K562 (cell line): ENCODE measurements around the gene ACRV1. TPM values are rescaled to one million over a fixed set of nuclear protein-coding genes. Genes with fewer than 3 reads are reported as not detected.

Experiments used
- ATAC-seq: fragments of 200-7000 bp; cut with Tn5 transposase; 3 replicates; pipeline ENCODE4 v1.9.1; 2020; ENCODE audit warnings: moderate library complexity
- BruUV-seq: library from RNA; stranded (reverse); fragments of 400-500 nt; replicated peaks from 2 replicates; lab custom pipeline; 2021; lab: Mats Ljungman, UMichigan
- CTCF ChIA-PET: fragments of 300-600 bp; formaldehyde crosslinking; extraction: SDS; loops from one replicate; lab custom pipeline; 2021; ENCODE audit warnings: low intra/inter-chr PET ratio; lab: Yijun Ruan, JAX
- POLR2A ChIA-PET: fragments of 300-600, 350-650 bp; sonication (Branson Sonifier 250); formaldehyde crosslinking; extraction: SDS; loops from one replicate; lab custom pipeline; 2021; ENCODE audit warnings: antibody characterized with exemption, inconsistent platforms; lab: Yijun Ruan, JAX
- DNase-seq, 4 experiments: peaks; one replicate each; pipeline versions ENCODE4 v3.0.0 to v3.0.0-alpha.2; 2011 to 2018; ENCODE audit warnings: low spot score in 3 of 4, mixed read lengths in 3 of 4; ENCODE audit errors: extremely low read depth in 1 of 4
- FAIRE-seq: peaks from 2 replicates; lab custom pipeline; 2011; peaks lifted over from hg19 to GRCh38; lab: Jason Lieb, UNC
- H2AFZ ChIP-seq: 2 replicates; pipeline ENCODE4 v1.6.0; 2011; ENCODE audit warnings: low read depth, low read length, control low read depth, inconsistent platforms
- H3K27ac ChIP-seq: fragments of 200-600 bp; 3 replicates; pipeline ENCODE4 v1.8.0; 2011; ENCODE audit warnings: low read depth, mild to moderate bottlenecking, control low read depth, inconsistent platforms, low read length, moderate library complexity, mixed read lengths; ENCODE audit errors: extremely low read depth
- H3K27me3 ChIP-seq, 2 experiments: fragments of 300-600 bp in 1 of 2; 2 replicates in 1 of 2; 3 replicates in 1 of 2; pipeline versions ENCODE4 v1.6.0 to v1.8.0; 2011; ENCODE audit warnings: inconsistent platforms in 2 of 2, low read length in 2 of 2, mild to moderate bottlenecking in 1 of 2, mixed read lengths in 1 of 2, moderate library complexity in 1 of 2; ENCODE audit not compliant: control insufficient read depth in 2 of 2, insufficient read depth in 2 of 2
- H3K36me3 ChIP-seq: fragments of 300-600 bp; 3 replicates; pipeline ENCODE4 v1.8.0; 2011; ENCODE audit warnings: mild to moderate bottlenecking, low read length, inconsistent platforms; ENCODE audit not compliant: control insufficient read depth, insufficient read depth
- H3K4me1 ChIP-seq, 2 experiments: fragments of 200-600 bp in 1 of 2; replicated peaks in 1 of 2; 2 replicates in 1 of 2; 3 replicates in 1 of 2; pipeline versions ENCODE4 v1.5.1 to v1.8.0; 2011; ENCODE audit warnings: inconsistent platforms in 2 of 2, low read length in 2 of 2, mild to moderate bottlenecking in 1 of 2, mixed read lengths in 1 of 2, moderate library complexity in 1 of 2; ENCODE audit not compliant: control insufficient read depth in 2 of 2, insufficient read depth in 2 of 2
- H3K4me2 ChIP-seq: 2 replicates; pipeline ENCODE4 v1.6.1; 2011; ENCODE audit warnings: low read length, control low read depth, inconsistent platforms, mixed read lengths; ENCODE audit not compliant: insufficient read depth
- H3K4me3 ChIP-seq: fragments of 200-600 bp; sonication (generic), shearing (Covaris generic); 2 replicates; pipeline ENCODE4 v1.5.1; 2016; ENCODE audit warnings: control low read depth, inconsistent platforms
- H3K79me2 ChIP-seq: fragments of 200-600 bp; 3 replicates; pipeline ENCODE4 v1.8.0; 2011; ENCODE audit warnings: low read length, inconsistent platforms; ENCODE audit not compliant: control insufficient read depth, insufficient read depth
- H3K9ac ChIP-seq, 2 experiments: 2 replicates each; pipeline versions ENCODE4 v1.6.0 to v1.6.1; 2011; ENCODE audit warnings: low read depth in 2 of 2, low read length in 2 of 2, control low read depth in 1 of 2, inconsistent platforms in 1 of 2, mild to moderate bottlenecking in 1 of 2, mixed read lengths in 1 of 2; ENCODE audit not compliant: insufficient read depth in 1 of 2
- H3K9me1 ChIP-seq: one replicate; pipeline ENCODE4 v1.6.0; 2011; ENCODE audit warnings: inconsistent platforms, mild to moderate bottlenecking, low read length, moderate library complexity; ENCODE audit not compliant: control insufficient read depth, insufficient read depth
- H3K9me3 ChIP-seq: replicated peaks from 2 replicates; pipeline ENCODE4 v1.5.1; 2011; ENCODE audit warnings: low read depth, low read length, inconsistent platforms; ENCODE audit not compliant: control insufficient read depth, insufficient read depth
- H4K20me1 ChIP-seq: replicated peaks from 2 replicates; pipeline ENCODE4 v1.6.1; 2011; ENCODE audit warnings: low read length, inconsistent platforms, mixed read lengths; ENCODE audit not compliant: control insufficient read depth, insufficient read depth
- BRCA1 ChIP-seq, 2 experiments: fragments of 450-650 bp in 1 of 2; sonication (generic) in 1 of 2; formaldehyde crosslinking in 1 of 2; IDR thresholded peaks; 2 replicates each; pipeline versions ENCODE4 v1.5.0 to v1.6.1; 2017 to 2020; ENCODE audit warnings: mild to moderate bottlenecking in 1 of 2, missing genetic modification reagents in 1 of 2
- BRF1 ChIP-seq: IDR thresholded peaks from 3 replicates; pipeline ENCODE4 v1.6.1; 2011; ENCODE audit warnings: borderline replicate concordance, mild to moderate bottlenecking; ENCODE audit not compliant: insufficient read length; ENCODE audit errors: extremely low read depth
- MAX ChIP-seq: sonication (generic); formaldehyde crosslinking; IDR thresholded peaks from 2 replicates; pipeline ENCODE4 v1.9.0; 2022; ENCODE audit warnings: mild to moderate bottlenecking, missing genetic modification reagents
- RBM14 ChIP-seq: fragments of 200-400 bp; formaldehyde crosslinking; IDR thresholded peaks from 2 replicates; pipeline ENCODE4 v1.6.1; 2018; ENCODE audit warnings: low read depth, mild to moderate bottlenecking, low read length, moderate library complexity, borderline replicate concordance; ENCODE audit not compliant: insufficient read depth
- RFX7 ChIP-seq: fragments of 250-450 bp; sonication (Bioruptor Pico); IDR thresholded peaks from 2 replicates; pipeline ENCODE4 v1.5.1; 2021; ENCODE audit warnings: mild to moderate bottlenecking
- U2AF1 ChIP-seq: fragments of 200-400 bp; formaldehyde crosslinking; optimal IDR thresholded peaks from 2 replicates; pipeline ENCODE3; 2017; ENCODE audit warnings: mild to moderate bottlenecking, low read depth, low read length, moderate library complexity
- WHSC1 ChIP-seq: IDR thresholded peaks from one replicate; pipeline ENCODE4 v1.6.1; 2012; ENCODE audit warnings: low read length, control low read depth, inconsistent platforms
- ZHX1 ChIP-seq: fragments of 150-350 bp; conservative IDR thresholded peaks from 2 replicates; pipeline ENCODE4 v1.6.1; 2014; ENCODE audit warnings: low read length
- ZNF644 ChIP-seq: fragments of 200-800 bp; sonication (Bioruptor generic); IDR thresholded peaks from 2 replicates; pipeline ENCODE4 v1.6.1; 2016; ENCODE audit warnings: low read depth, missing genetic modification characterization, missing compliant biosample characterization
- WGBS: fragments of 100-300 bp; shearing (Covaris generic); methylation state at CpG from one replicate; pipeline ENCODE4 v1.1.6; 2016; ENCODE audit warnings: low coverage, mixed read lengths; ENCODE audit not compliant: insufficient coverage; ENCODE audit errors: missing lambda C conversion rate; 5-methylcytosine and 5-hydroxymethylcytosine counted together
- in situ Hi-C: fragments of 300-500 bp; cut with MboI; formaldehyde crosslinking; loops from 4 replicates; pipeline ENCODE4 v1.15.0; 2018; ENCODE audit warnings: inconsistent platforms, mixed read lengths
- intact Hi-C: fragments of 100-400 bp; cut with micrococcal nuclease; formaldehyde crosslinking; loops from 2 replicates; pipeline ENCODE4 v1.14.2; 2022
- polyA plus RNA-seq, 8 experiments: library from polyadenylated mRNA; depleted of rRNA in 4 of 8; stranded (reverse) in 5 of 8; unstranded in 3 of 8; fragments of >200 nt; fragmentation: Nextera tagmentation in 2 of 8; fragmentation: Illumina TruSeq in 1 of 8; extraction: Ambion mirVana in 2 of 8; extraction: Trizol in 1 of 8; gene quantifications; 2 replicates each; pipeline versions ENCODE4 v1.2.1 to v1.2.3, GENCODE V29; 2011 to 2014; ENCODE audit warnings: inconsistent platforms in 1 of 8, missing spikeins in 1 of 8
- total RNA-seq, 7 experiments: library from RNA; depleted of rRNA in 6 of 7; stranded (reverse); fragments of >200 nt in 6 of 7; fragmentation: Illumina TruSeq in 2 of 7; extraction: Trizol in 2 of 7; gene quantifications; 2 replicates each; pipeline versions ENCODE4 v1.2.1 to v1.2.3, GENCODE V29; 2011 to 2021; ENCODE audit warnings: low replicate concordance in 1 of 7
- TF ChIP-seq, protein P1 (sequence below): fragments of 250-450 bp; sonication (Bioruptor Pico); IDR thresholded peaks from 2 replicates; pipeline ENCODE4 v1.8.0; 2022; ENCODE audit warnings: inconsistent platforms, mild to moderate bottlenecking, moderate library complexity, borderline replicate concordance
- TF ChIP-seq, protein P2 (sequence below): IDR thresholded peaks from 3 replicates; pipeline ENCODE4 v1.6.1; 2011; ENCODE audit warnings: borderline replicate concordance, mild to moderate bottlenecking; ENCODE audit not compliant: insufficient read length, insufficient read depth

Gene ACRV1
- total and polyA plus RNA-seq, 9 of the 15 experiments (the other 6 are each of a cell fraction or from before 2014, with no cell fraction given) = 0.22 to 0.25 TPM; not detected in 7

DNA sequence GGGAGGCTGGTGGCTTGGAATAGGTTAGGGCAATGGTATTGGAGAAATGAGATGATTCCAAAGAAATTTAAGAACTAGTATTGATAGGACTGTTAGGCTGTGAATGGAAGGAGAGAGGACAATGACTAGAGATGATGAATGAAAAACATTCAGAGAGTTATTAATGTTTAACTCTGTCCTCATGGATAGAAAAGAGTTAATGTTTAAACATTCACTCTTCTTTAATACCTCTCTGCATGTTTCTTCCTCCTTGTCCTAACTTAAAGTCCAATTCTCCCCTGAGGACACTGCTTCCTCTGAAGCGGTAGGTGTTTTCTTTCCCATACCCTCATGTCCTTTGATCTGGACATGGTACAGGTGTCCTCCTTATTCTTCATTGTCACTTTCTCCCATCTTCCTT lies 42.3 kb downstream of the ACRV1 start:
- TF ChIP-seq MAX (CRISPR knock-in tag) = no peak
- TF ChIP-seq, protein P1, sequence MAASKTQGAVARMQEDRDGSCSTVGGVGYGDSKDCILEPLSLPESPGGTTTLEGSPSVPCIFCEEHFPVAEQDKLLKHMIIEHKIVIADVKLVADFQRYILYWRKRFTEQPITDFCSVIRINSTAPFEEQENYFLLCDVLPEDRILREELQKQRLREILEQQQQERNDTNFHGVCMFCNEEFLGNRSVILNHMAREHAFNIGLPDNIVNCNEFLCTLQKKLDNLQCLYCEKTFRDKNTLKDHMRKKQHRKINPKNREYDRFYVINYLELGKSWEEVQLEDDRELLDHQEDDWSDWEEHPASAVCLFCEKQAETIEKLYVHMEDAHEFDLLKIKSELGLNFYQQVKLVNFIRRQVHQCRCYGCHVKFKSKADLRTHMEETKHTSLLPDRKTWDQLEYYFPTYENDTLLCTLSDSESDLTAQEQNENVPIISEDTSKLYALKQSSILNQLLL (CRISPR knock-in tag) = no peak
- no peak for TF ChIP-seq ZHX1
- TF ChIP-seq U2AF1 = no peak
- TF ChIP-seq ZNF644 (tag) = no peak
- TF ChIP-seq, protein P2, sequence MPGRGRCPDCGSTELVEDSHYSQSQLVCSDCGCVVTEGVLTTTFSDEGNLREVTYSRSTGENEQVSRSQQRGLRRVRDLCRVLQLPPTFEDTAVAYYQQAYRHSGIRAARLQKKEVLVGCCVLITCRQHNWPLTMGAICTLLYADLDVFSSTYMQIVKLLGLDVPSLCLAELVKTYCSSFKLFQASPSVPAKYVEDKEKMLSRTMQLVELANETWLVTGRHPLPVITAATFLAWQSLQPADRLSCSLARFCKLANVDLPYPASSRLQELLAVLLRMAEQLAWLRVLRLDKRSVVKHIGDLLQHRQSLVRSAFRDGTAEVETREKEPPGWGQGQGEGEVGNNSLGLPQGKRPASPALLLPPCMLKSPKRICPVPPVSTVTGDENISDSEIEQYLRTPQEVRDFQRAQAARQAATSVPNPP = no peak
- no peak for TF ChIP-seq RFX7 (CRISPR knock-in tag)
- no peak for TF ChIP-seq RBM14
- no peak for TF ChIP-seq BRCA1 (IDR thresholded peaks at IDR 0.05)
- TF ChIP-seq BRCA1 (CRISPR knock-in tag; IDR thresholded peaks at IDR 0.05) = no peak
- no peak for TF ChIP-seq WHSC1
- TF ChIP-seq BRF1 = no peak
- Histone ChIP-seq H3K9me3 (no peaks in the 10 kb centered on the region), H3K4me1 (no peaks in the 10 kb centered on the region), H3K9ac (no peak overlapping the region), H3K4me2 (no peak overlapping the region), H3K27ac (no peak overlapping the region), H3K9me1 (no peaks in the 10 kb centered on the region), H3K36me3 (peaks cover 88% of the 10 kb centered on the region), H3K4me3 (no peak overlapping the region), H4K20me1 (no peaks in the 10 kb centered on the region), H3K27me3 (no peaks in the 10 kb centered on the region), H2AFZ (no peak overlapping the region), H3K79me2 (no peaks in the 10 kb centered on the region)
- WGBS = 86% methylated on average over 1 of the region's 1 CpG
- CTCF ChIA-PET = no interaction called here
- POLR2A ChIA-PET = no interaction called here
- DNase-seq (no peak), ATAC-seq (no peak), FAIRE-seq (no peak)
- intact Hi-C loops (no loop called here), in situ Hi-C loops (no loop called here)
- TSS peak; percentile 6 for BruUV-seq
